ENCODE results near the gene PLCD3. TPM values are rescaled to one million over a fixed set of nuclear protein-coding genes. Genes with fewer than 3 reads are reported as not detected.

The PLCD3 gene
- total and polyA plus RNA-seq, 2 of the 8 experiments (the other 6 are each of a cell fraction or from before 2014, with no cell fraction given): 26.5 to 48.1 TPM

DNA sequence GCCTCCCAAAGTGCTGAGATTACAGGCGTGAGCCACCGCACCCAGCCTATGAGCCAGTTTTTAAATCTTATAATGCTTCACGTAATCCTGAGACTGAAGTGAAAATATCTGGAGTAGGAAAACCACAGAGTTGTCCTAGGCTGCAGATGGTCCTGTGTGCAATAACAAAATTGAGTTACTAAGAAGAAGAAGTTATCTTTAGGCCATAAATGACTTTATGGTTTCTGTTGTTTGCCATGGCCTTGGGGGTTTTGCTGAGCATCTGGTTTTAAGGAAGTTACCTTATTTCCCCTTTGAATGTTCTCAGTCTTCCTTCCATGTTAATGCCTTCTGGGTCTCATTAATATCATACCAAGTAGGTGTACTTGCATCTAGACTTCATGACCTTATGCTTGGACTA, 54.7 kb downstream of the PLCD3 start:
- CTCF ChIA-PET (ENCODE audit: partially characterized antibody): interaction anchor here (1.6 to 1.9 kb wide), 3 partner anchors 17 to 22 kb away, joined by 5 to 6 read pairs (median 6); no protein-coding TSS in a partner anchor
- H2BK20ac ChIP-seq (ENCODE audit: low read length): no peak overlapping the region
- H4K20me1 ChIP-seq (replicated peaks in 1 of 2; ENCODE audit: control insufficient read depth in 1 of 2, insufficient read depth in 2 of 2, low read length in 2 of 2): peaks cover 1 to 5% of the 10 kb centered on the region in 2 experiments
- no peaks in the 10 kb centered on the region; the same call in 1 of the 2 replicates for H3K79me1 ChIP-seq (ENCODE audit: low read depth, low read length)
- no peak overlapping the region for H4K8ac ChIP-seq (ENCODE audit: extremely low read depth, insufficient read depth, low read length)
- no peak overlapping the region for H4K5ac ChIP-seq (ENCODE audit: insufficient read length, low read depth, low read length)
- no peak overlapping the region for H3K4me2 ChIP-seq (ENCODE audit: insufficient read depth in 1 of 2, low read depth in 2 of 2, low read length in 2 of 2)
- H3K4ac ChIP-seq (replicated peaks; ENCODE audit: insufficient read length, low read depth, low read length): no peak overlapping the region
- no peak overlapping the region for H3K18ac ChIP-seq (ENCODE audit: extremely low read depth, low read length)
- H3K36me3 ChIP-seq (ENCODE audit: control insufficient read depth in 2 of 4, insufficient read depth in 4 of 4, low read length in 3 of 4): peaks cover 11 to 26% (median 18%) of the 10 kb centered on the region in 4 experiments
- no peaks in the 10 kb centered on the region for H3K9me3 ChIP-seq (ENCODE audit: insufficient read depth in 2 of 2, low read depth in 1 of 2, low read length in 1 of 2)
- POLR2A ChIA-PET (ENCODE audit: partially characterized antibody): interaction anchor here (0.6 to 1.0 kb wide), 2 partner anchors 10 to 13 kb away, joined by 3 to 4 read pairs; no protein-coding TSS in a partner anchor
- no peak for DNase-seq (ENCODE audit: low read depth in 1 of 2, low spot score in 2 of 2)
- no peak overlapping the region for H3K9ac ChIP-seq (replicated peaks in 1 of 4; ENCODE audit: extremely low read depth in 1 of 4, low read depth in 3 of 4, low read length in 3 of 4)
- no peaks in the 10 kb centered on the region for H3K23me2 ChIP-seq (ENCODE audit: low read depth, low read length)
- H3K14ac ChIP-seq (ENCODE audit: insufficient read length): no peak overlapping the region
- H2BK15ac ChIP-seq (ENCODE audit: low read length): no peak overlapping the region
- no peak overlapping the region for H3K56ac ChIP-seq (replicated peaks; ENCODE audit: insufficient read length, low read depth, low read length)
- H3K4me3 ChIP-seq (ENCODE audit: extremely low read depth in 1 of 4, insufficient read depth in 2 of 4, low read depth in 3 of 4, low read length in 4 of 4): no peak overlapping the region
- no peak overlapping the region for H2AFZ ChIP-seq (ENCODE audit: low read length)
- no peak overlapping the region for H2BK120ac ChIP-seq (replicated peaks; ENCODE audit: low read depth, low read length)
- H3K27ac ChIP-seq (ENCODE audit: low read depth, low read length): no peak overlapping the region
- no peak overlapping the region for H3K23ac ChIP-seq (ENCODE audit: insufficient read length)
- H3K27me3 ChIP-seq (replicated peaks in 1 of 4; ENCODE audit: control insufficient read depth in 3 of 4, extremely low read depth in 1 of 4, insufficient read depth in 3 of 4, low read length in 3 of 4): no peaks in the 10 kb centered on the region
- no peak overlapping the region for H2BK12ac ChIP-seq (ENCODE audit: low read depth, low read length)
- no peak for FAIRE-seq
- peaks cover 0 to 47% of the 10 kb centered on the region in 2 experiments; a peak in 2 of 4 replicates for H3K79me2 ChIP-seq (ENCODE audit: control insufficient read depth in 1 of 2, insufficient read depth in 2 of 2, low read length in 2 of 2)
- H2AK5ac ChIP-seq (ENCODE audit: low read depth, low read length): no peak overlapping the region
- H4K91ac ChIP-seq (replicated peaks; ENCODE audit: insufficient read length, low read length): no peak overlapping the region
- WGBS, 2 experiments (ENCODE audit: extremely low coverage in 1 of 2, insufficient coverage in 1 of 2, insufficient read length in 1 of 2, insufficient replicate concordance in 2 of 2, low coverage in 1 of 2, low lambda C conversion rate in 2 of 2, missing lambda C conversion rate in 1 of 2): 100% methylated on average over 1 of the region's 3 CpGs; no CpG with 5 or more reads in 1 of the 2 experiments
- H2BK5ac ChIP-seq (ENCODE audit: low read depth, low read length): no peak overlapping the region
- no peaks in the 10 kb centered on the region for H3K4me1 ChIP-seq (replicated peaks in 1 of 4; ENCODE audit: control insufficient read depth in 3 of 4, insufficient read depth in 4 of 4, low read length in 3 of 4)
- no peak for TF ChIP-seq CREB1 (IDR thresholded peaks at IDR 0.05)
- TF ChIP-seq POU5F1 (IDR thresholded peaks at IDR 0.05; ENCODE audit: low read depth, low read length): no peak
- no peak for TF ChIP-seq HDAC2 (IDR thresholded peaks at IDR 0.05; ENCODE audit: borderline replicate concordance in 1 of 2, low read depth in 2 of 2, low read length in 2 of 2)
- TF ChIP-seq YY1 (IDR thresholded peaks at IDR 0.05; ENCODE audit: low read depth, low read length): no peak
- no peak for TF ChIP-seq SIRT6 (IDR thresholded peaks at IDR 0.05; ENCODE audit: low read length)
- TF ChIP-seq TCF12 (IDR thresholded peaks at IDR 0.05; ENCODE audit: low read depth, low read length): no peak
- TF ChIP-seq SUZ12 (IDR thresholded peaks at IDR 0.05; ENCODE audit: low read length): no peak
- TF ChIP-seq RAD21 (IDR thresholded peaks at IDR 0.05 in 1 of 2, conservative IDR thresholded peaks at IDR 0.05 in 1 of 2; ENCODE audit: low read depth in 2 of 2, low read length in 2 of 2): no peak
- TF ChIP-seq, protein P1, sequence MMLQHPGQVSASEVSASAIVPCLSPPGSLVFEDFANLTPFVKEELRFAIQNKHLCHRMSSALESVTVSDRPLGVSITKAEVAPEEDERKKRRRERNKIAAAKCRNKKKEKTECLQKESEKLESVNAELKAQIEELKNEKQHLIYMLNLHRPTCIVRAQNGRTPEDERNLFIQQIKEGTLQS (IDR thresholded peaks at IDR 0.05; ENCODE audit: insufficient read depth, low read depth, low read length): no peak
- TF ChIP-seq KDM4A (IDR thresholded peaks at IDR 0.05; ENCODE audit: low read depth, low read length, severe bottlenecking): no peak
- TF ChIP-seq MAFK (IDR thresholded peaks at IDR 0.05; ENCODE audit: low read depth, low read length): no peak
- no peak for TF ChIP-seq TEAD4 (IDR thresholded peaks at IDR 0.05; ENCODE audit: low read depth, low read length)
- no peak for TF ChIP-seq TBP (IDR thresholded peaks at IDR 0.05; ENCODE audit: low read depth, low read length)
